ENCODE results near the gene MTERF2.

Gene MTERF2

GRCh38 chr12:106971065-106971464, 15.9 kb downstream of the MTERF2 start:
- H3K4me3 ChIP-seq (replicated peaks; ENCODE audit: low read depth, low read length) = no peak overlapping the region
- TF ChIP-seq, protein P1, sequence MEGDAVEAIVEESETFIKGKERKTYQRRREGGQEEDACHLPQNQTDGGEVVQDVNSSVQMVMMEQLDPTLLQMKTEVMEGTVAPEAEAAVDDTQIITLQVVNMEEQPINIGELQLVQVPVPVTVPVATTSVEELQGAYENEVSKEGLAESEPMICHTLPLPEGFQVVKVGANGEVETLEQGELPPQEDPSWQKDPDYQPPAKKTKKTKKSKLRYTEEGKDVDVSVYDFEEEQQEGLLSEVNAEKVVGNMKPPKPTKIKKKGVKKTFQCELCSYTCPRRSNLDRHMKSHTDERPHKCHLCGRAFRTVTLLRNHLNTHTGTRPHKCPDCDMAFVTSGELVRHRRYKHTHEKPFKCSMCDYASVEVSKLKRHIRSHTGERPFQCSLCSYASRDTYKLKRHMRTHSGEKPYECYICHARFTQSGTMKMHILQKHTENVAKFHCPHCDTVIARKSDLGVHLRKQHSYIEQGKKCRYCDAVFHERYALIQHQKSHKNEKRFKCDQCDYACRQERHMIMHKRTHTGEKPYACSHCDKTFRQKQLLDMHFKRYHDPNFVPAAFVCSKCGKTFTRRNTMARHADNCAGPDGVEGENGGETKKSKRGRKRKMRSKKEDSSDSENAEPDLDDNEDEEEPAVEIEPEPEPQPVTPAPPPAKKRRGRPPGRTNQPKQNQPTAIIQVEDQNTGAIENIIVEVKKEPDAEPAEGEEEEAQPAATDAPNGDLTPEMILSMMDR (IDR thresholded peaks at IDR 0.05; ENCODE audit: low read length, missing control alignments) = no peak

DNA sequence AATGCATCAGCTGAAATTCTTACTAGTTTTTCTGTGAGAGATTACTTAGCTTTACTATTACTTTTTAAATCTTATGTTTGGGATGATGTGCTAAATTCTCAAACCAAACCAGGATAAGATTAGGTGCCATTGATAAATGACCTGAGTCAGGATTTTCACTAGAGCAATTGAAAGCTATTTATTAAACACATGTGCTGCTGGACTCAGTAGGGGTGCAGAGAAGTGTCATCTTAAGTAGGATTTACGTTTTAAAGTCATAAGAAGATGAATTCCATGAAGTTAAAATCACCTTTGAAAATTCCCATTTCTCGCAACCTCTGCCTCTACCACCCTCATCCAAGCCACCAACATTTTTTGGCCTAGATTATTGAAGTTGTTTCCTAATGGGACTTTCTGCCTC, 22.4 kb downstream of the MTERF2 start:
- no peak for DNase-seq (ENCODE audit: low read depth)
- no peak overlapping the region for H3K4me3 ChIP-seq (replicated peaks; ENCODE audit: low read depth, low read length)
- TF ChIP-seq, protein P1 (IDR thresholded peaks at IDR 0.05; ENCODE audit: low read length, missing control alignments) = no peak

More at GRCh38 chr12:106971065-106971464, 15.9 kb downstream of the MTERF2 start:
- DNase-seq (ENCODE audit: low read depth) = no peak

GRCh38 chr12:106962286-106962685, 24.7 kb downstream of the MTERF2 start:
- no peak overlapping the region for H3K4me3 ChIP-seq (replicated peaks; ENCODE audit: low read depth, low read length)
- TF ChIP-seq, protein P1 (IDR thresholded peaks at IDR 0.05; ENCODE audit: low read length, missing control alignments) = no peak
- no peak for DNase-seq (ENCODE audit: low read depth)

DNA sequence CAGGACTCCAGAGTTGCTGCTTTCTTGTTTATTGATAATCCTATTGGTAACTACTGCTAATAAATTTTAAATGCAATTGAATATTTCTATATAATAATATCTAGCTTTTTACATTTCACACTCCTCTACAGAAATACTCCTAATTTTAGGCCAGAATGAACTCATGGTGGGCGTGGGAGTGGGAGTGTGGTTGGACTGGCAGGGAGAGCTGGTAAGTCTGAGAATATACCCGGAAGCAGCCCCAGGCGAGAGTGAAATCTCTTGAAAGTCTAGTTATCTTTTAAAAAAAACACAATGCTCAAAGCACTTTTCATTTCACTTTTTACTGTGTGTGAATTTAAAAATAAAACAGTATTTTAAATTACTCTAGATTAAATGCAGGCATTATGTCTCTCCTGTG, 26.5 kb downstream of the MTERF2 start:
- DNase-seq (ENCODE audit: low read depth) = no peak
- no peak overlapping the region for H3K4me3 ChIP-seq (replicated peaks; ENCODE audit: low read depth, low read length)
- TF ChIP-seq, protein P1 (IDR thresholded peaks at IDR 0.05; ENCODE audit: low read length, missing control alignments) = no peak

- TF ChIP-seq, protein P1 (IDR thresholded peaks at IDR 0.05; ENCODE audit: low read length, missing control alignments) = no peak
- peak overlapping the region; percentile 98 for H3K4me3 ChIP-seq (replicated peaks; ENCODE audit: low read depth, low read length)
- DNase-seq (ENCODE audit: low read depth) = no peak
These were observed 29.4 kb downstream of the MTERF2 start for GRCh38 chr12:106957583-106957982.

- peak; percentile 73 for DNase-seq (ENCODE audit: low read depth)
- TF ChIP-seq, protein P1 (IDR thresholded peaks at IDR 0.05; ENCODE audit: low read length, missing control alignments) = no peak
These were observed 30.8 kb downstream of the MTERF2 start for GRCh38 chr12:106956048-106956578.

DNA sequence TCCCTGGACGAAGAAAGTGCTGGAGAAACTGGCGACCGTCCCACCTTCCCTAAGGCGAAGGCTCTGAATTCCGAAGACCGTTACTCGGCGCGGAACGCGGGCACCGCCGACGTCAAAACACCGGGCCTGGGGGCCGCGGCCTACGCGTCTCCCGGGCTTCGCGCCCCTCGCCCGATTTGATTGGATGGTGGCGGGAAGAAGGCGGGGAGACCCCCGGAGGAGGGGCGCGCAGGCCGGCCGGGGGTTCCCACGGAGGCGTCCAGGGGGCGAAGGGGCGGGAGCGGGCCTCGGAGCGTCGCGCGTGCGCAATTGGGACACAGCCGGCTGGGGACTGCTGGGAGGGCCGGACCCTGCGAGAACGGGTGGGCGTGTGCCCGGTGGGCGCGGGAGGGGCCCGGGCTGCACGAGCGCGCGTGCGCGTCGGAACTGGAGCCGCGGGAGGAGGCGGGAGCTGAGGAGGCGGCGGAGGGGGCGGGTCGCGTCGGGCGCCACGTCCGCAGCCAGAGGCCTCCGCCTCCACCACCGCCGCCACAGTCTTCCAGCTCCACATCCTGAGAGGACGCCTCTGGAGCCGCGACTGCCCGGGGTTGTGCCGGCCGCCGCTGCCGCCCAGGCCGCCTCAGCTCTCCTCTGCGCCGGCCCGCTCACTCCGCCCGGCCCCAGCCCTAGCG, 31.4 kb downstream of the MTERF2 start, which contains the start of gene TMEM263:
TMEM263 (plus strand) TSS at position 531 of the 671 bp plus-strand sequence. CDS start 11,210 bp downstream, outside the sequence.
- H3K4me3 ChIP-seq (replicated peaks; ENCODE audit: low read depth, low read length) = peak within 1 kb of the TSS; percentile 98
- TF ChIP-seq, protein P1 (IDR thresholded peaks at IDR 0.05; ENCODE audit: low read length, missing control alignments) = no peak
- DNase-seq (ENCODE audit: low read depth) = peak; percentile 98

More at GRCh38 chr12:106956048-106956578, 30.8 kb downstream of the MTERF2 start:
- H3K4me3 ChIP-seq (replicated peaks; ENCODE audit: low read depth, low read length) = peak overlapping the region; percentile 98

All from fibroblast of pulmonary artery (primary cell).